Superior temporal gyrus (tissue), 1 donor: ENCODE measurements around the gene LYRM4.

Experiments
- DNase-seq: peaks from one replicate; pipeline ENCODE4 v3.0.0-alpha.2; 2016; ENCODE audit errors: extremely low spot score

Gene LYRM4

DNA sequence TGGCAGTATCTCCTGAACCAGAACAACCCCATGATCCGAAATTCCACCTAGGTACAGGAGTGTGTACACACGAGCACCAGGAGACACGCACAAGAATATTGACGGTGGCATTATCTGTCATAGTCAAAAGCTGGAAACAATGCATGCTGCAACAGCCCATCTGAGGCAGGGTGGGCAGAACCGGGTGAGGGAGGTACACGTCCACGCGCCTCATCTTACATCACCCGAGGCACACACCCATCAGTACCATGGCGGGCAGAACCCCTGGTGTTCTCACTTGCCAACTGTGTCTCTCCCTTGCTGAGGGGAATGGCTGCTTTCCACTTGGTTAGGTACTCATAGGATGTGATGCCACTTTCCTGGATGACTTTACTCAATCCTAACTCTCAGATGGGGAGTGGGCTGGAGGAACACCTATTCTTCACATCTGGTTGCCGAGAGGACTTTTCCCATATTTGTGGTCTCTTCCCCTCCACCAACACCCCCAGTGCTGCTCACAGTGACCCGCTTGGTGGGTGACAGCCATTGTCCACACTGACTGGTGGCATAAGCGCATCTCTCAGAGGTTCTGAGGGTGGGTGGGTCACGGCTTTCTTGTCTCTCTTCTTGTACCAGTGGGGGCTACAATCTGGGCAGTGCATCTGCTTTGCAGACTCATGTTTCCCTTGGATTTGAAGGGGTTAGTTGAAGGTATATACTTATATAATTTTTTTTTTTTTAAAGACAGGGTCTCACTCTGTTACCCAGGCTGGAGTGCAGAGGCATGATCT is 162.1 kb downstream of the LYRM4 start:
- DNase-seq = no peak

GRCh38 chr6:5096482-5096881 is 164.3 kb downstream of the LYRM4 start:
- DNase-seq = no peak

DNA sequence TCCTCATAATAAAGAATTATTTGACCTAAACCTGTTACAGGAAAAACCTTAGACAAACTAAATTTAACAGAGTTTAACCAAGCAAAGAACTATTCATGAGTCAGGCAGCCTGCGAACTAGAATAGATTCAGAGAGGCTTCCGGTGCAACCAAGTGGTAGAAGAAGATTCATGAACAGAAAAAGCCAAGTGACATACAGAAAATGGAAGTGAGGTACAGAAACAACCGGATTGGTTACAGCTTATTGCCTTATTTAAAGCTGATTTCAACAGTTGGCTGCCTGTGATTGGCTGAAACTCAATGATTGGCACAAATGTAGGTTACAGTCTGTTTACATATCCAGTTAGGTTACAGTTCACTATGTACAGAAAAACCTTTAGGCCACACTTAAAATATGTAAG is 165.5 kb downstream of the LYRM4 start:
- DNase-seq = no peak

DNA sequence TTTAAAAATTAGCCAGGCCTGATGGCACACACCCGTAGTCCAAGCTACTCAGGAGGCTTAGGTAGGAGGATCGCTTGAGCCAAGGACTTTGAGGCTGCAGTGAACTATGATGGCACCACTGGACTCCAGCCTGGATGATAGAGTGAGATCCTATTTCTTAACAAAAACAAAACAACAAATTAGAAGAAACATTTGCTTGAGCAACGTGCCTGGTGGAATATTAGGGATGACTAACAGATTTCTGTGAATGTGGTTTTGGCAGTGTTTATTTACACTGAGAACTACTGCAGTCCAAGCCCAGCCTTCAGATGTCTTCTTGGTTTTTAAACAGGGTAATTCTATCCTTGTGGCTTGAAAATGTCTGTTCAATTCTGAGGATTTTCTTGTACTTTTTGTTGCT is 166.4 kb downstream of the LYRM4 start:
- no peak for DNase-seq

DNA sequence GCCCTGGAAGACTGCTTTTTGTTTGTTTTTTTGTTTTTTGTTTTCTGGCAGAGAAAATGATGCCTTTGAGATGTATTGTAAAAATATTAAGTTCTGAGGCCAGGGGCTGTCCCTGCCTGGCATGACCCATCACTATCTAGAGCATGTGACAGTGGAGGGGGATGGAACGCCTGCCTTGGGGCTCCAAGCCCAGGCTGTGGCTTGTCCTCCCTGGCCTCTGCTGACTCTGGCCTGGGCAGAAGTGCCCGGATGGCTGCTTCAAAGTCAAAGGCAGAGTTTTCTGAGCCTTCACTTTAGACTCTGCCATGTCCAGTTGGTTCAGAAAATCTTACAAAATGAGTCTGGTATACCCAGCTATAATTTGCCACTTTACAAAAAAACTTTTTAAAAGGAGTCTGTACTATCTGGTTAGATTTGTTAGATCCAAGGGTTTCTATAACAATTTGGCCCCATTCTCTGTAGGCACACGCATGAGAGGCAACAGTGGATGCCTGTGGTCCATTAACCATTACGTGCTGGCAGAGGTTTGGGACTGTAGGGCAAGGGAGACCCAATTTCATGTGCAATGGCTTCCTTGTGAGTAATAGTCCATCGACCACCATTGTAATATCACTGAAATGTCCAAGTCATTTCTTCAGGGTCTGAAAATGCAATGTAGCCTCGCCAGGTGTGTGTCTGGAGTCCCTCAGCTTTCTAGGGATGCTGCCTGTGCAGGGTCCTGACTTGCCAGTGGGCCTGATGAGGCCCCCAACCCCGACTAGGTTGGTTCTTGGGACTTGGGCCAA is 167.3 kb downstream of the LYRM4 start:
- no peak for DNase-seq

- no peak for DNase-seq
These were observed 169.3 kb downstream of the LYRM4 start for GRCh38 chr6:5091210-5092069.

DNA sequence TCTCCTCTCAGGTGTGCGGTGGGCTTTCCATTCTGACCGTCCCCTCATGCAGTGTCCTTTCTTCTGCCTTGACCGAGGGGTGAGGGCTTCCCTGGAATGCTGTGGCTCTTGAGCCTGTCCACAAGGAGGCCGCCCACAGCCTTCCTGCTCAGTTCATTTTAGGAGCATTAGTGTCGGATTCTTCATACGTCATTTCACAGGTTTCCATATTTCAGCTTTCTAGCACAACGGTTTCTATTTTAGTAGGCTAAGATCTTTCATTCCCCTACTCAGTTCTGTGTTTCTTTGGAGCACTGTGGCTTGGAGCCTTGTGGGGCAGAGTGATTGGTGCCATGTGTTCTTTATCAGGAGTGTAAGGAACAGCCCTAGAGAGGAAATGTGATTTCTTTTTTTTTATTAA is 170.1 kb downstream of the LYRM4 start:
- no peak for DNase-seq

DNA sequence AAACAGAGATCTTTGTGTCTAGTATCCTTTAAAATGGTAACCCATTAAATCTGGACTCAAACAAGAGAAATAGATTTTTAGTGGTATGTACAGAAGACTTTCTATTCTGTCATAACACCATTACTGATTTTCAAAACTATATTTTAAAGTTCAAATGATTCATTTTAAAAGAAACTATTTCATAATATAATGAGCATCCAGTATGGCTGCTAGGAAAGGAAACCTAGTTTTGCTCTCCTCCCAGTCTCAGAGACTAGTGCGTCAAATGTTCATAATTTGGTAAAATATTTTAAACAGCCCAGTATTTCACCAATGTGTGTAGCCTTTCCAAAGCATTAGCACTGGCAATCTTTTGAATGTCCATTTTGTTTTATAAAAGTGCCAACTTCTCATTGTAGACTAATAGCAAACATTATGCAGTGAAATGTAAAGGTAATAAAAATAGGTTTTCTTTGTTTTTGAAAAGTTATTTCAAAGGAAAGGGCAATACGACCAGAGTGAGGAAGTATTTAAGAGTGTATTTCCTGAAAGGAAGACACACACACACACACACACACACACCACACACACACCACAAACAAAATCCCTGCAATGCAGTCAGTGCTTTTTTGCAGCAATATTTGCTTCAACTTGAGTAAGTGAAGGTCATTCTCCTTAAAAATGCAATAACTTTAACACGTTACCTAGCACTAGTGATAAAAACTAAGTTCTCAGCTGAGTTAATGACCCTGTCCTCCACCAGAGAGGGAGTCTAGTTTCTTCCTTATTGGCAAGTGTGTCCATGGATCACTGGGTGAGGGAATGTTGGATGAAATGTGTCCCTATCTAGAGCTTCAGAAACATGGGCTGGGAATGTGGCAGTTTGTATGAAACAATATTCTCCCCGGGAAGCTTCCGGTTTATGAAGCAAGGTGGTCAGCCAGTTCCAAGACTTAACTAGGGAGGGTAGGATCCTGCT is 171.0 kb downstream of the LYRM4 start:
- no peak for DNase-seq

DNA sequence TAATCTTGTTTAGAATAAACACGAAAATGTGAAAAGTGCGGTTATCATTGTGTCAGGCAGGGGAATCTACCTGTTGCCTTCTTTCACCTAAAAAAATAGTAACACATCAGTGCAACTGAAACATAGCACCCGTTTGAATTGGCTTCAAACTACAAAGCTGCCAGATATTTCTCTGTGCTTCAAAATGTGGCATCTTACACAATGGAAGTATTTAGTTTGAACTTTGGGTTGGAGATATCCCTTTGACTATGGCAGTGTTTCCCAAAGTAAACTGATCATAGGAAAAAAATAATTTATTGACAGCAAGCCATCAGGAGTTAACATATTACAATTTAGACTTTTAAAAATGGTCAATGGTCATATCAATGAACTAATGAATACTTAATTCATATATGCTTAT is 172.0 kb downstream of the LYRM4 start:
- no peak for DNase-seq

DNA sequence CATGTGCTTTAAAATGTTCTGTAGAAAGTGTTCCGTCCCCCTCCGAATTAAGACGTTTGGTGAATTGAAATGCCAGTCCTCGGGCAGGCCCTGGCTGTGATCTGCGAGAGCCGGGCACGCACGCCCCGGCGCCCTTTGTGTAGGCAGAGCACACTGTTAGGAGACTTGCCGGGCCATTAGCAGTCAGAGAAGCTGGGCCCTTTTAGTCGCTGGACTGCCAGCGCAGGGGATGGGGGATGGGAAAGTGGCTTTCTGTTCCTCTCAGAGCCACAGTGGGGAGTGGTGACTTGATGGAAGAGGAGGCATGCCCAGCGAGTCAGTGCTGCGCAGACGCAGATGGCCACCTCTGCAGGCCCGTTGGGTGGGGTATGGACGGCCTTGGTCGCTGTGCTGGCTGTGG is 173.4 kb downstream of the LYRM4 start:
- DNase-seq = no peak

DNA sequence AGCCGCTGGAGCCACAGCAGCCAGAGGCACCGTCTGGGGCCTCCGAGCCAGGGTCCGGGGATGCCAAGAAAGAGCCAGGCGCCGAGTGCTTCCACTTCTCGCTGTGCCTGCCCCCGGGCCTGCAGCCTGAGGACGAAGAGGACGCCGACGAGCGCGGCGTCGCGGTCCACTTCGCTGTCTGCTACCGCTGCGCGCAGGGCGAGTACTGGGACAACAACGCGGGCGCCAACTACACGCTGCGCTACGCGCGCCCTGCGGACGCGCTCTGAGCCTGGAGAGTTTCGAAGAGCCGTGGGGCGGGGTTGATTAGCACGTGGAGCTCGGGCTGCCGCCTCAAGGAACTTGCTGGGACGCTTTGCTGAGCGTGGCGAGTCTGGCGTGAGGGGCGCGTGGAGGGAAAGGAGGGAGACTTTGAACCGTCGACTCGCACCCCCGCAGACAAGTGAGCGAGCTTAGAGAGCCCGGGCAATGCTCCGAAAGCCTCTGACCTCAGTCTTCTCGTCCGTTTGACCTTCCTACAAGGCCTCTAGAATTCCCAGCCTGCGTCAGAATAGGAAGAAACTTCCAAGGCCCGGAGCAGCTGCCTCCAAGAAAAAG is 174.4 kb downstream of the LYRM4 start:
- DNase-seq = no peak

DNA sequence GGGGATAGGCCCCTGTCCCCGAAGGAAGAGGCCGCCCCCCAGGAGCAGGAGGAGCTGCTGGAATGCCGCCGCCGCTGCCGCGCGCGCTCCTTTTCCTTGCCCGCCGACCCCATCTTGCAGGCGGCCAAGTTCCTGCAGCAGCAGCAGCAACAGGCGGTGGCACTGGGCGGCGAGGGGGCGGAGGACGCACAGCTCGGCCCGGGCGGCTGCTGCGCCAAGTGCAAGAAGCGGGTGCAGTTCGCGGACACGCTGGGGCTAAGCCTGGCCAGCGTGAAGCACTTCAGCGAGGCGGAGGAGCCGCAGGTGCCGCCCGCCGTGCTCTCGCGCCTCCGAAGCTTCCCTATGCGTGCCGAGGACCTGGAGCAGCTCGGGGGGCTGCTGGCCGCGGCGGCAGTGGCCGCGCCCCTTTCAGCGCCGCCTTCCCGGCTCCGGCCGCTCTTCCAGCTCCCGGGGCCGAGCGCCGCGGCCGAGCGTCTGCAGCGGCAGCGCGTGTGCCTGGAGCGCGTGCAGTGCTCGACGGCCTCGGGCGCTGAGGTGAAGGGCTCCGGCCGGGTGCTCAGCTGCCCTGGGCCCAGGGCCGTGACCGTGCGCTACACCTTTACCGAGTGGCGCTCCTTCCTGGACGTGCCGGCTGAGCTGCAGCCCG is 175.0 kb downstream of the LYRM4 start:
- no peak for DNase-seq

DNA sequence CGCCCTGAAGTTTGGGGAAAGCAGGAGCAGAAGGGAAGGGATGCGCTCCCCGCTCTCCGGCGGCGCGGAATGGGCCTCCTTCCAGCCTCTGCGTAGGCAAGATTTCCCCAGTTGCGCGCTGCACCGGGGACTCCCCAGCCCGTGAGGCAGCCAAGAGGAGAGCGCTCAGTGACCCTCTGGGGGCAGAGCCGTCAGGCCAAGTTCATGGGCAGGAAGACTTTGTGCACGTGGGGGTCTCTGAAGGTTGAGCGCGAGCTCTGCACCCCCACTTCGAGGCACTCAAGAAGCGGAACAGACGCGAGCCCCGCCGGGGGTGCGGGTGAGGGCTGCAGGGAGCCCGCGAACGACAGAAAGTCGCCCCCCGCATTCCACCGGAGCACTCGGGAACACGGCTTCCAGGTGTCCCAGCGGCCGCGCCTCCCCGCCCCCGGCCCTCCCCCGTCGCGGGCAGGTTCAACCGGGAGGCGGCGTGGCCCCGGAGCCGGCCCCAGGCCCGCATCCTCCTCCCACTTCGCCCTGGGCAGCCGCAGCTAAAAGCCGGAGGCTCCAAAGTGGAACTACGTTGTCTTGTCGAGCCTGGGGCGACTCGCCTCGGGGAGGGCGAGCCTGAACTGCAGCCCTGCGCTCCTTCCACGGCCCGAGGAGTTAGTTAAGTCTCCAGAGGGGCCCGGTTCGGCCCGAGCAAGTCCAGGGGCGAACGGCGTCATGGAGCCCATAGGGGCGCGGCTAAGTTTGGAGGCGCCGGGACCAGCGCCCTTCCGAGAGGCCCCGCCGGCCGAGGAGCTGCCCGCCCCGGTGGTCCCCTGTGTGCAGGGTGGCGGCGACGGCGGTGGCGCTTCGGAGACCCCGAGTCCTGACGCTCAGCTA is 175.7 kb downstream of the LYRM4 start, which contains the start of gene PPP1R3G:
Gene PPP1R3G, plus strand, starts transcription at position 561 of the 867 bp plus-strand sequence. Its CDS starts 145 bp downstream, at position 706.
- DNase-seq = no peak

DNA sequence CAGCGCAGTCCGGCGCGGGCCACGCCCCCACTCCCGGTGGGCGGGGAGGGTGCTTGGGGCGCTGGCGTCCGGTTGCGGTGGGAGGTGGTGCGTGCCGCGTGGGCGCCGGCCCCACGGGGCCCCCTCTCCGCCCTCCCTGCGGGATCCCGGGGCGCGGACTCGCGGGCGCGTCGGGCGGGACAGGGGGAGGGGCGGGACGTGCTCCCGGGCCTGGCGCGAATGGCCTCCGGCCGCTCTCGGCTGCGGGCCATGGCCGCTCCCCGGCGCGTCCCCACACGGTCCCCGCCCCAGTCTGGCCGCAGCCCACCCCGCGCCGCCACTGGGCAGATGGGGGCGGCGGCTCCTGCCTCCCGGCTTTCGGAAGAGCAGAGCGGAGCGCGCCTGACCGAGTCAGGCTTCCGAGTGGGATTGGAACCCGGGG is 176.4 kb downstream of the LYRM4 start:
- no peak for DNase-seq

- no peak for DNase-seq
These were observed 176.9 kb downstream of the LYRM4 start for GRCh38 chr6:5083813-5084359.

- no peak for DNase-seq
These were observed 177.5 kb downstream of the LYRM4 start for GRCh38 chr6:5083307-5083583.

- DNase-seq = no peak
These were observed 178.1 kb downstream of the LYRM4 start for GRCh38 chr6:5082487-5083306.

- no peak for DNase-seq
These were observed 178.8 kb downstream of the LYRM4 start for GRCh38 chr6:5081955-5082354.
